GM19238 (cell line): Measurements from ENCODE around the gene CD48.
"Not testable (repeated sequence)": the region's sequence is repeated elsewhere in the genome, so short reads cannot be mapped to it uniquely, and the experiment has no call there.

ENCODE experiments used
- DNase-seq: peaks from one replicate; pipeline ENCODE4 v3.0.0; 2011; ENCODE audit warnings: low spot score; ENCODE audit not compliant: insufficient read length

CD48 gene

GRCh38 chr1:160652924-160653619 is 58.5 kb downstream of the CD48 start:
- no peak for DNase-seq

GRCh38 chr1:160652065-160652641 is 59.5 kb downstream of the CD48 start:
- DNase-seq: not testable (repeated sequence)

GRCh38 chr1:160651433-160652064 is 60.1 kb downstream of the CD48 start:
- DNase-seq: no peak

GRCh38 chr1:160647329-160647720 is 64.3 kb downstream of the CD48 start:
- DNase-seq: no peak

- no peak for DNase-seq
Measured at GRCh38 chr1:160646711-160647328, 64.8 kb downstream of the CD48 start, which contains the start of gene SLAMF1. TSS of gene SLAMF1 (minus strand) at chr1:160647044. CDS start at chr1:160646945, 99 bp downstream.

GRCh38 chr1:160646180-160646579 is 65.4 kb downstream of the CD48 start:
- DNase-seq: no peak

GRCh38 chr1:160645386-160646130 is 66.1 kb downstream of the CD48 start:
- no peak for DNase-seq

- DNase-seq: no peak
Measured at GRCh38 chr1:160644399-160644798, 67.2 kb downstream of the CD48 start.

- no peak for DNase-seq
Measured at GRCh38 chr1:160643138-160643537, 68.5 kb downstream of the CD48 start.

GRCh38 chr1:160642281-160642644 is 69.4 kb downstream of the CD48 start:
- DNase-seq: no peak

- no peak for DNase-seq
Measured at GRCh38 chr1:160641323-160642280, 70.0 kb downstream of the CD48 start.

- no peak for DNase-seq
Measured at GRCh38 chr1:160640359-160641123, 71.1 kb downstream of the CD48 start.

- no peak for DNase-seq
Measured at GRCh38 chr1:160639652-160640051, 72.0 kb downstream of the CD48 start.

GRCh38 chr1:160638926-160639325 is 72.7 kb downstream of the CD48 start:
- no peak for DNase-seq

GRCh38 chr1:160638540-160638857 is 73.1 kb downstream of the CD48 start:
- no peak for DNase-seq

- DNase-seq: no peak
Measured at GRCh38 chr1:160637821-160638539, 73.6 kb downstream of the CD48 start.

- no peak for DNase-seq
Measured at GRCh38 chr1:160637065-160637464, 74.6 kb downstream of the CD48 start.

GRCh38 chr1:160636547-160636946 is 75.1 kb downstream of the CD48 start:
- no peak for DNase-seq

- DNase-seq: no peak
Measured at GRCh38 chr1:160636076-160636475, 75.5 kb downstream of the CD48 start.
